BE2C (cell line): ENCODE data around the gene TUBA8.
"Not testable (repeated sequence)": the region's sequence is repeated elsewhere in the genome, so short reads cannot be mapped to it uniquely, and the experiment has no call there.

Experiments
- DNase-seq: peaks from one replicate; pipeline ENCODE4 v3.0.0-alpha.2; 2020
- H3K27me3 ChIP-seq: fragments of 250-450 bp; sonication (Bioruptor Pico); 2 replicates; pipeline ENCODE4 v1.5.1; 2020; ENCODE audit warnings: mild to moderate bottlenecking
- H3K36me3 ChIP-seq: fragments of 250-450 bp; sonication (Bioruptor Pico); 2 replicates; pipeline ENCODE4 v1.5.1; 2020; ENCODE audit warnings: mild to moderate bottlenecking
- H3K4me1 ChIP-seq: fragments of 250-450 bp; sonication (Bioruptor Pico); 2 replicates; pipeline ENCODE4 v1.5.1; 2020
- H3K4me3 ChIP-seq: 2 replicates; pipeline ENCODE4 v1.5.1; 2011; ENCODE audit warnings: low read depth, low read length
- H3K9me3 ChIP-seq: fragments of 250-450 bp; sonication (Bioruptor Pico); 2 replicates; pipeline ENCODE4 v1.5.1; 2020
- TF ChIP-seq, protein P1 (sequence below): IDR thresholded peaks from 2 replicates; pipeline ENCODE4 v1.5.1; 2012; ENCODE audit warnings: mild to moderate bottlenecking, low read depth, low read length

Gene TUBA8

DNA sequence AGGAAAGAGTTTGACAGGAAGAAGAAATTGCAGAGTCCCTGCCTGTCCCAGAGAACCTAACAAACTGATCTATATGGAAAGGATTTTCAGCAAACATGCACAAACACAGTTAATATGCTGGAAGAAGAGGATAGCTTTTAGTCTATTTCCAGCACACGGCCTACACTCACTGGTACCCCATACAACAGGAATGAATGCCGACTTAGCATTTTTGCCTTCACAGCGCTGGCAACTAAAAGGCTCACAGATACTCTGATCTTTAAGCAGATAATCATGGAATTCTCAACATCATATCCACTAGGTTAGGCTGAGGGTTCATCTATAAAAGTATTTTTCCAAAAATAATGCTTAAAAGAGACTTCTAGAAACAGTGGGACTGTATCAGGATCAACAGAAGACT is 9.8 kb upstream of the TUBA8 start:
- TF ChIP-seq, protein P1, sequence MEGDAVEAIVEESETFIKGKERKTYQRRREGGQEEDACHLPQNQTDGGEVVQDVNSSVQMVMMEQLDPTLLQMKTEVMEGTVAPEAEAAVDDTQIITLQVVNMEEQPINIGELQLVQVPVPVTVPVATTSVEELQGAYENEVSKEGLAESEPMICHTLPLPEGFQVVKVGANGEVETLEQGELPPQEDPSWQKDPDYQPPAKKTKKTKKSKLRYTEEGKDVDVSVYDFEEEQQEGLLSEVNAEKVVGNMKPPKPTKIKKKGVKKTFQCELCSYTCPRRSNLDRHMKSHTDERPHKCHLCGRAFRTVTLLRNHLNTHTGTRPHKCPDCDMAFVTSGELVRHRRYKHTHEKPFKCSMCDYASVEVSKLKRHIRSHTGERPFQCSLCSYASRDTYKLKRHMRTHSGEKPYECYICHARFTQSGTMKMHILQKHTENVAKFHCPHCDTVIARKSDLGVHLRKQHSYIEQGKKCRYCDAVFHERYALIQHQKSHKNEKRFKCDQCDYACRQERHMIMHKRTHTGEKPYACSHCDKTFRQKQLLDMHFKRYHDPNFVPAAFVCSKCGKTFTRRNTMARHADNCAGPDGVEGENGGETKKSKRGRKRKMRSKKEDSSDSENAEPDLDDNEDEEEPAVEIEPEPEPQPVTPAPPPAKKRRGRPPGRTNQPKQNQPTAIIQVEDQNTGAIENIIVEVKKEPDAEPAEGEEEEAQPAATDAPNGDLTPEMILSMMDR: no peak
- peaks cover 6% of the 10 kb centered on the region; the same call in 1 of the 2 replicates for H3K4me1 ChIP-seq
- DNase-seq: no peak
- no peaks in the 10 kb centered on the region for H3K27me3 ChIP-seq
- H3K9me3 ChIP-seq: no peaks in the 10 kb centered on the region
- no peaks in the 10 kb centered on the region; the same call in 1 of the 2 replicates for H3K36me3 ChIP-seq
- H3K4me3 ChIP-seq: no peak overlapping the region

DNA sequence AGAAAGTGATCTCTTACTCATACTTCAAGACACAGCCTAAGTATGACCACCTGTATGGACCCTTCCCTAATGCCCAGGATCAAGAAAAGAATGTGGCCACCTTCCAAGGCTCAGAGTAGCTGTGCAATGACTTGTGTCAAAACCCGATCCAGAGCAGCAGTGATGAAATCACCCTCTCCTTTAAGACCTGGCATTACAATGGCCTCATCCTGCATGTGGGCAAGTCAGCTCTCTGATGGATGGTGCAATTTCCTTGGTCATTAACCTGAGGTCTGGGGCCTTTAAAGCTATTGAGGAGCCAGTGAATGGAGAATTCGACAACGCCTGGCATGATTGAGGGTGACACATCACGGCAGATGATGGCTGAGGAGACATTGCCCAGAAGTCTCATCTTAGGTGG is 9.1 kb upstream of the TUBA8 start:
- DNase-seq: no peak
- peaks cover 6% of the 10 kb centered on the region; the same call in 1 of the 2 replicates for H3K4me1 ChIP-seq
- no peak overlapping the region for H3K4me3 ChIP-seq
- no peaks in the 10 kb centered on the region; the same call in 1 of the 2 replicates for H3K36me3 ChIP-seq
- TF ChIP-seq, protein P1: no peak
- H3K9me3 ChIP-seq: no peaks in the 10 kb centered on the region
- no peaks in the 10 kb centered on the region for H3K27me3 ChIP-seq

DNA sequence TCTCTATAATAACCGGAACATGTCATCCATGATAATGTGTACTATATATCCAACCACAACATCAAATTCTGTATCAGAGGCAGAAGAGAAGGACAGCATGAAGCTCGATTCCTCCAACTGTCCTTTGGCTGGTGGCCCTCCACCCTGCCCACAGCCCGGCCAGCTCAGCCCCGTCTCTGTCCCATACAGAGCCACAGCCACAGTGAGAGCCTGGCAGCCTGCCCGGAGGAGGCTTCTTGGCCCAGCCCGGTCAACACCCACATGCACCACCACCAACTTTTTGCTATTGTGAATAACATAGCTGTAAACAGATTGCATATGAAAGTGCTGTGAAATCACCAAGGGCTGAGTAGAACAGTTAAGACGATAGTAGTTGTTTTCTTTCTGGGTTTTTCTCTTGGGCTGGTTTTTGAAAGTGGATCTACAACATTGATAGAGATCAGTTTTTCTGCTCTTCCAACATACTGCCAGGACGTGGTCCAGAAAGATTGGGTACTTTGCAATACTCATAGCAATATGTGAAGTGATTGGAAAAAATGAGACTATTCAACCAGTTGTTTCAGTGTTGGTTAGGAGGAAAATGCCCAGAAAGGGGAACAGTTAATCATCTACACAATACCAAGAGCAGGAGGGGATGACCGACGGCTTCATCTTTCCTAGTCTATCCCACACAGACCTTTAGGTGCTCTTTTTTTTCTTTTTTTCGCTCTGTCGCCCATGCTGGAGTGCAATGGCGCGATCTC is 6.9 kb upstream of the TUBA8 start:
- Histone ChIP-seq H3K36me3 (no peaks in the 10 kb centered on the region; the same call in 1 of the 2 replicates), H3K4me1 (peaks cover 6% of the 10 kb centered on the region; the same call in 1 of the 2 replicates), H3K9me3 (no peaks in the 10 kb centered on the region), H3K27me3 (no peaks in the 10 kb centered on the region), H3K4me3 (no peak overlapping the region)
- no peak for DNase-seq
- TF ChIP-seq, protein P1: no peak

DNA sequence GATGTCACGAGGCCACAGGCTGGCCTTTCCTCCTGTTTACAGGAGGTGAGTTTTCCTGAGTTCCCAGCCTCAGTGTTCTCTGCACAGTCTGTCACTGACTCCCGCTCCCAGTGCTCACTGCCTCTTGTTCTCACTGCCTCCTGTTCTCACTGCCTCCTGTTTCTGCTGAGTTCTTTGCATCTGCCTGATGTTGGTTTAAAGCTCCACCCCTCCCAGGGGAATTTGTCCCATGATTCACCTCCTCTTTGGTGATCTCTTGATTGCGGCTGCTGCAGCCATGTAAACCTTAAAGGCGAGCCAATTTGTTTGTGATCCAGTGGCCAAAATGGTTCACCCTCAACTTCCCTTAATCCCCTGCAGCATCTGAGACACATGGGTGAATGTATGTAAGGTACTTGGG is 6.0 kb upstream of the TUBA8 start:
- no peaks in the 10 kb centered on the region; the same call in 1 of the 2 replicates for H3K36me3 ChIP-seq
- peaks cover 6% of the 10 kb centered on the region; the same call in 1 of the 2 replicates for H3K4me1 ChIP-seq
- H3K4me3 ChIP-seq: no peak overlapping the region
- TF ChIP-seq, protein P1: no peak
- DNase-seq: peak; percentile 55
- H3K9me3 ChIP-seq: no peaks in the 10 kb centered on the region
- peaks cover 4% of the 10 kb centered on the region for H3K27me3 ChIP-seq

DNA sequence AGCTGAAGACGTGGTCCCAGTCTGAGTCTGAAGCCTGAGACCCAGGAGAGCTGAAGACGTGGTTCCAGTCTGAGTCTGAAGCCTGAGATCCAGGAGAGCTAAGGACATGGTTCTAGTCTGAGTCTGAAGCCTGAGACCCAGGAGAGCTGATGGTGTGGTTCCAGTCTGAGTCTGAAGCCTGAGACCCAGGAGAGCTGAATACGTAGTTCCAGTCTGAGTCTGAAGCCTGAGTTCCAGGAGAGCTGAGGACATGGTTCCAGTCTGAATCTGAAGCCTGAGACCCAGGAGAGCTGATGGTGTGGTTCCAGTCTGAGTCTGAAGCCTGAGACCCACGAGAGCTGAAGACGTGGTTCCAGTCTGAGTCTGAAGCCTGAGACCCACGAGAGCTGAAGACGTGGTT is 4.6 kb upstream of the TUBA8 start:
- H3K9me3 ChIP-seq, H3K4me1 ChIP-seq, H3K36me3 ChIP-seq, DNase-seq, H3K4me3 ChIP-seq: not testable (repeated sequence)
- peaks cover 18% of the 10 kb centered on the region for H3K27me3 ChIP-seq

DNA sequence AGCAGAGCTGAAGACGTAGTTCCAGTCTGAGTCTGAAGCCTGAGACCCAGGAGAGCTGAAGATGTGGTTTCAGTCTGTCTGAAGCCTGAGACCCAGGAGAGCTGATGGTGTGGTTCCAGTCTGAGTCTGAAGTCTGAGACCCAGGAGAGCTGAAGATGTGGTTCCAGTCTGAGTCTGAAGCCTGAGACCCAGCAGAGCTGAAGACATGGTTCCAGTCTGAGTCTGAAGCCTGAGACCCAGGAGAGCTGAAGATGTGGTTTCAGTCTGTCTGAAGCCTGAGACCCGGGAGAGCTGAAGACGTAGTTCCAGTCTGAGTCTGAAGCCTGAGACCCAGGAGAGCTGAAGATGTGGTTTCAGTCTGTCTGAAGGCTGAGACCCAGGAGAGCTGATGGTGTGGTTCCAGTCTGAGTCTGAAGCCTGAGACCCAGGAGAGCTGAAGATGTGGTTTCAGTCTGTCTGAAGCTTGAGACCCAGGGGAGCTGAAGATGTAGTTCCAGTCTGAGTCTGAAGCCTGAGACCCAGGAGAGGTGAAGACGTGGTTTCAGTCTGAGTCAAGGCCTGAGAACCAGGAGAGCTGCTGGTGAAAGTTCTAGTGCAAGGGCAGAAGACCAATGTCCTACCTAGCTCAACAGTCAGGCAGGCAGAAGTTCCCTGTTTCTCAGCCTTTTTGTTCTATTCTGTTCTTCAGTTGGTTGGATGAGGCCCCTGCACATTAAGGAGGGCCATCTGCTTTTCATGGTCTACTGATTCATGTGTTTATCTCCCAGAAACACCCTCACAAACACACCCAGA is 3.9 kb upstream of the TUBA8 start:
- not testable (repeated sequence) for H3K4me3 ChIP-seq, H3K36me3 ChIP-seq, DNase-seq, H3K9me3 ChIP-seq, H3K4me1 ChIP-seq
- peaks cover 26% of the 10 kb centered on the region for H3K27me3 ChIP-seq

DNA sequence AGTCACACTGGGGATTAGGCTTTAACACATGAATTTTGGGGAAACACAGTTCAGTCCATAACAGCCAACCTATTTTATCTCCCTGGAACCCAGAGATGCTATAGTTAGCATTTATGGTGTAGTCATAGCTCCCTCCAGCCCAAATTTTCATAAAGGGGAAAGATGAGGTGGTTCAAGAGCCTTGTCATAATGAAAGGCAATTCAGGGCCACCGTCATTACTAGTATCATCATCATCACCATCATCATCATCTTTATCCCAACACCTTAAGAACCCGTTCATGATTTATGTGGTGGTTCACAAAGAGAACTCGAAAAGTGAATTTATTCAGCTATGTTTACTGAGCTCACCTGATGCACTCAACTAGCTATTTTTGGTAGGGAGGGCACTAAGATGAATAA is 2.4 kb upstream of the TUBA8 start:
- no peak overlapping the region for H3K4me3 ChIP-seq
- H3K4me1 ChIP-seq: peaks cover 6% of the 10 kb centered on the region; the same call in 1 of the 2 replicates
- DNase-seq: no peak
- no peaks in the 10 kb centered on the region; the same call in 1 of the 2 replicates for H3K36me3 ChIP-seq
- no peaks in the 10 kb centered on the region for H3K9me3 ChIP-seq
- TF ChIP-seq, protein P1: no peak
- H3K27me3 ChIP-seq: peaks cover 28% of the 10 kb centered on the region
